ENCODE data around the gene SH3RF3.
A peak's percentile ranks its signal among the peaks of the same experiment; 100 is the strongest.

Gene SH3RF3

DNA sequence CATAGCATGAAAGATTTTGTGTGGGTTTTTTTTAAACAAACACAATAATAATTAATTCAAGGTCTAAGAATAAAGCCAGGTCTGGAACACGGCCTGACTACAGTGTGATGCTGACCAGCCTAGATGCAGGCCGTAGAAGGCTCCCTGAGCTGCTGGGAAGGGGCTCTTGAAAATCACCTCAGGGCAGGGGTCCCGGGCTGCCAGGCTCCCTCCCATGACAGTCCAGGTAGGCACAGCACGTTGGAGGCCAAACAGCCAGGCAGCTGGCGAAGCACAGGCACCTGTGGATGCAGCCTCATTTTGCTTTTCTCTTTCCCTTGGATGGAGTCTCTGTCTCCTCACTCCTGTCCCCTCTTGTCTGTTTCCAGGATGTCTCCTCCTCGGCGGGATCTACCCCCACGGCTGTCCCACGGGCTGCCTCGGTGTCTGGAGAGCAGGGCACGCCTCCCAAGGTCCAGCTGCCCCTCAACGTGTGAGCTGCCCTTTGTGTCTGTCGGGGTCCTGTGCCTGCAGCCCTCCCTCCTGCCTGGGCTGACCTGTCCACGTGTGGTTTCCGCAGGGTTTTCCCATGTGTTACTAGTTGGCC, 290.3 kb downstream of the SH3RF3 start:
- no peak for DNase-seq
- H2AK5ac ChIP-seq (ENCODE audit: low read length, severe bottlenecking), result no peak overlapping the region
- H3K4me2 ChIP-seq (ENCODE audit: low read length, poor library complexity, severe bottlenecking), result no peak overlapping the region
- H3K18ac ChIP-seq (ENCODE audit: low read depth in 1 of 2, low read length in 2 of 2), result peak overlapping the region; percentile 10 to 87
- H4K8ac ChIP-seq (ENCODE audit: low read length), result no peak overlapping the region
- H3K14ac ChIP-seq (ENCODE audit: low read length in 2 of 2), result peak overlapping the region in 1 of 2 experiments; percentile 76
- no peaks in the 10 kb centered on the region for H3K9me3 ChIP-seq (ENCODE audit: control insufficient read depth, low read length)
- H2BK12ac ChIP-seq (ENCODE audit: low read length in 2 of 2), result peak overlapping the region; percentile 91 to 98
- no peak overlapping the region for H3K27ac ChIP-seq (ENCODE audit: low read length, poor library complexity, severe bottlenecking)
- H3K9ac ChIP-seq (ENCODE audit: low read length), result no peak overlapping the region
- no peak overlapping the region for H2BK5ac ChIP-seq (ENCODE audit: low read depth, low read length, poor library complexity, severe bottlenecking)
- H4K91ac ChIP-seq (ENCODE audit: low read length), result peak overlapping the region; percentile 90
- H3K4me1 ChIP-seq (ENCODE audit: control insufficient read depth, insufficient read depth, low read depth, low read length), result peaks cover 14% of the 10 kb centered on the region
- peaks cover 13 to 33% of the 10 kb centered on the region in 2 experiments for H3K36me3 ChIP-seq (ENCODE audit: control insufficient read depth in 1 of 2, insufficient read depth in 2 of 2, low read depth in 1 of 2, low read length in 2 of 2)
- no peak overlapping the region for H3K23ac ChIP-seq (ENCODE audit: low read length in 2 of 2)
- WGBS, result 86% methylated on average over 15 of the region's 15 CpGs
- H2BK15ac ChIP-seq (ENCODE audit: low read depth, poor library complexity, severe bottlenecking), result no peak overlapping the region
- peak overlapping the region; percentile 24 for H2AFZ ChIP-seq (ENCODE audit: low read depth, low read length)
- no peaks in the 10 kb centered on the region for H3K79me1 ChIP-seq (replicated peaks; ENCODE audit: low read length, poor library complexity, severe bottlenecking)
- no peaks in the 10 kb centered on the region for H3K27me3 ChIP-seq (ENCODE audit: control insufficient read depth in 1 of 2, insufficient read depth in 1 of 2, low read length in 2 of 2)
- no peak overlapping the region for H3K4me3 ChIP-seq (ENCODE audit: insufficient read depth in 1 of 2, low read depth in 1 of 2, low read length in 2 of 2)
- H3K4ac ChIP-seq (ENCODE audit: low read depth in 1 of 2, low read length in 2 of 2), result peak overlapping the region in 1 of 2 experiments; percentile 40
- H2BK120ac ChIP-seq (ENCODE audit: low read depth, low read length), result no peak overlapping the region

DNA sequence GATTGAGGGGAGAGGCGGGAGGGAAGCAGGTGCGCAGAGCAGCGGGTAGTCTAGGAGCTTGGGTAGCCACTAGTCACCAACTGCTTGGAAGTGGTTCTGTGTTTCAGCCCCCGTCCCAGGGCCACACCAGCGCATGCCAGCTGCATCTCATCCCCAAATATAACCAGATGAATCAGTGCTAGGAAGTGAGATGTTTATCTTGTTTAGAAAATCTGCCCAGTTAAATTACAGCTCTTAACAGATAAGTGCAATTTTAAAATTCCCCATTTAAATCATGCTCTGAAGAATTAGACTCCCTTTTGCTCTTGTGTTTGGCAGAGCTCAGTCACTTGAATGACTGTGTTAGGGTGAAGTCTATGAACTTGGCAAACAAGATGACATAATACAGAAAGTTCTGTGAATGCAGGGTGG, 291.0 kb downstream of the SH3RF3 start:
- no peak overlapping the region for H3K27ac ChIP-seq (ENCODE audit: low read length, poor library complexity, severe bottlenecking)
- no peaks in the 10 kb centered on the region for H3K79me1 ChIP-seq (replicated peaks; ENCODE audit: low read length, poor library complexity, severe bottlenecking)
- H3K9me3 ChIP-seq (ENCODE audit: control insufficient read depth, low read length), result no peaks in the 10 kb centered on the region
- no peak overlapping the region for H4K91ac ChIP-seq (ENCODE audit: low read length)
- no peak overlapping the region for H3K14ac ChIP-seq (ENCODE audit: low read length in 2 of 2)
- H3K18ac ChIP-seq (ENCODE audit: low read depth in 1 of 2, low read length in 2 of 2), result peak overlapping the region in 1 of 2 experiments; percentile 87
- H2AK5ac ChIP-seq (ENCODE audit: low read length, severe bottlenecking), result no peak overlapping the region
- no peak overlapping the region for H3K4me2 ChIP-seq (ENCODE audit: low read length, poor library complexity, severe bottlenecking)
- H2BK15ac ChIP-seq (ENCODE audit: low read depth, poor library complexity, severe bottlenecking), result no peak overlapping the region
- peaks cover 14% of the 10 kb centered on the region for H3K4me1 ChIP-seq (ENCODE audit: control insufficient read depth, insufficient read depth, low read depth, low read length)
- H2BK12ac ChIP-seq (ENCODE audit: low read length in 2 of 2), result no peak overlapping the region
- H2BK120ac ChIP-seq (ENCODE audit: low read depth, low read length), result no peak overlapping the region
- H3K27me3 ChIP-seq (ENCODE audit: control insufficient read depth in 1 of 2, insufficient read depth in 1 of 2, low read length in 2 of 2), result no peaks in the 10 kb centered on the region
- peaks cover 8 to 33% of the 10 kb centered on the region in 2 experiments for H3K36me3 ChIP-seq (ENCODE audit: control insufficient read depth in 1 of 2, insufficient read depth in 2 of 2, low read depth in 1 of 2, low read length in 2 of 2)
- no peak overlapping the region for H3K9ac ChIP-seq (ENCODE audit: low read length)
- H3K23ac ChIP-seq (ENCODE audit: low read length in 2 of 2), result no peak overlapping the region
- peak; percentile 91 for DNase-seq
- no peak overlapping the region for H3K4me3 ChIP-seq (ENCODE audit: insufficient read depth in 1 of 2, low read depth in 1 of 2, low read length in 2 of 2)
- no peak overlapping the region for H3K4ac ChIP-seq (ENCODE audit: low read depth in 1 of 2, low read length in 2 of 2)
- H4K8ac ChIP-seq (ENCODE audit: low read length), result no peak overlapping the region
- no peak overlapping the region for H2BK5ac ChIP-seq (ENCODE audit: low read depth, low read length, poor library complexity, severe bottlenecking)
- 55% methylated on average over 3 of the region's 5 CpGs for WGBS
- no peak overlapping the region for H2AFZ ChIP-seq (ENCODE audit: low read depth, low read length)

DNA sequence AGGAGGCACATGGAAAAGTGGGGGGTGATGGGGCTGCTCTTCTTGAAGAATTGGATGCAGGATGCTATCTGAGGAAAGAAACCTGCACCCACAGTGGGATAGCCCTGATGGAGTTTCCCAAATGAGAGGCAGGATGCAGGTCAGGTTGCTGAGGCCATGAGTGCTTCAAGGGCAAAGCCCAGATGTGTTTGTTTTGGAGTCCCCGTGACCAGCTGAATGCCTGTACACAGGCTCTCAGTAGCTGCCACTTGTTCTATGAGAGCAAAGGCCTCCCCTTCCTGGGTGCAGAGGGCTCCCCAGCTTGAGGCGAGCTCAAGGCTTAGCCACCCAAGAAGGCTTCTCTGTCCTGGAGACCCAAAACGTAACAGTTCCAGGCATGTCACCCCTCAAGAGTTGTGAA, 292.1 kb downstream of the SH3RF3 start:
- no peak overlapping the region for H2BK12ac ChIP-seq (ENCODE audit: low read length in 2 of 2)
- H3K27ac ChIP-seq (ENCODE audit: low read length, poor library complexity, severe bottlenecking), result no peak overlapping the region
- H2AFZ ChIP-seq (ENCODE audit: low read depth, low read length), result no peak overlapping the region

DNA sequence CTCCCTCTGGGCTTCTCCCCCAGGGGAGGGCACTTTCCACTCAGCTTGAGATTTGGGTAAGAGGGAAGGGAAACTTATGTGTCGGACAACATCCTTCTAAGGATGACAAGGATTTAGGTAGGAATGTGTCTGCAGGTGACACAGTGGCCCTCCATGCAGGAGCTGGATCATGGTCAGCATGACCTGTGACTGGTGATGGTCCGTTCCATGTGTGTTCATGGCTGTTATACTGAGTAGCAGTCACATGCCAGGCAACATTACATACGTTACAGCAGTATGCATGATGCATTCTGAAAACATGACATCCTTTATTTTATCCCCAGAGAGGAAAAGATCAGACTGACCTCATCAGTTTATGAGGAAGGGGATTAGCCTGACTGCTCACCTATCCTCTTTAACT, 292.6 kb downstream of the SH3RF3 start:
- H3K4me3 ChIP-seq (ENCODE audit: insufficient read depth in 1 of 2, low read depth in 1 of 2, low read length in 2 of 2), result no peak overlapping the region
- H3K4me1 ChIP-seq (ENCODE audit: control insufficient read depth, insufficient read depth, low read depth, low read length), result peaks cover 12% of the 10 kb centered on the region
- H4K91ac ChIP-seq (ENCODE audit: low read length), result no peak overlapping the region
- no peak overlapping the region for H2BK5ac ChIP-seq (ENCODE audit: low read depth, low read length, poor library complexity, severe bottlenecking)
- H2AFZ ChIP-seq (ENCODE audit: low read depth, low read length), result no peak overlapping the region
- H3K79me1 ChIP-seq (replicated peaks; ENCODE audit: low read length, poor library complexity, severe bottlenecking), result no peaks in the 10 kb centered on the region
- H3K14ac ChIP-seq (ENCODE audit: low read length in 2 of 2), result no peak overlapping the region
- peak overlapping the region in 1 of 2 experiments; percentile 21 for H2BK12ac ChIP-seq (ENCODE audit: low read length in 2 of 2)
- H3K9me3 ChIP-seq (ENCODE audit: control insufficient read depth, low read length), result no peaks in the 10 kb centered on the region
- no peak overlapping the region for H3K18ac ChIP-seq (ENCODE audit: low read depth in 1 of 2, low read length in 2 of 2)
- no peak overlapping the region for H2AK5ac ChIP-seq (ENCODE audit: low read length, severe bottlenecking)
- H3K4ac ChIP-seq (ENCODE audit: low read depth in 1 of 2, low read length in 2 of 2), result no peak overlapping the region
- H3K27ac ChIP-seq (ENCODE audit: low read length, poor library complexity, severe bottlenecking), result no peak overlapping the region
- H2BK120ac ChIP-seq (ENCODE audit: low read depth, low read length), result no peak overlapping the region
- H3K27me3 ChIP-seq (ENCODE audit: control insufficient read depth in 1 of 2, insufficient read depth in 1 of 2, low read length in 2 of 2), result no peaks in the 10 kb centered on the region
- H2BK15ac ChIP-seq (ENCODE audit: low read depth, poor library complexity, severe bottlenecking), result no peak overlapping the region
- H3K9ac ChIP-seq (ENCODE audit: low read length), result no peak overlapping the region
- H3K23ac ChIP-seq (ENCODE audit: low read length in 2 of 2), result no peak overlapping the region
- no peak overlapping the region for H3K4me2 ChIP-seq (ENCODE audit: low read length, poor library complexity, severe bottlenecking)
- H3K36me3 ChIP-seq (ENCODE audit: control insufficient read depth in 1 of 2, insufficient read depth in 2 of 2, low read depth in 1 of 2, low read length in 2 of 2), result peaks cover 8 to 33% of the 10 kb centered on the region in 2 experiments
- 98% methylated on average over 3 of the region's 3 CpGs for WGBS
- DNase-seq, result no peak
- H4K8ac ChIP-seq (ENCODE audit: low read length), result no peak overlapping the region

More for the DNA sequence above, 292.1 kb downstream of the SH3RF3 start:
- no peak overlapping the region for H3K23ac ChIP-seq (ENCODE audit: low read length in 2 of 2)
- WGBS, result 98% methylated on average over 3 of the region's 3 CpGs
- H2BK120ac ChIP-seq (ENCODE audit: low read depth, low read length), result no peak overlapping the region
- no peak overlapping the region for H3K9ac ChIP-seq (ENCODE audit: low read length)
- H3K4me2 ChIP-seq (ENCODE audit: low read length, poor library complexity, severe bottlenecking), result no peak overlapping the region
- H3K27me3 ChIP-seq (ENCODE audit: control insufficient read depth in 1 of 2, insufficient read depth in 1 of 2, low read length in 2 of 2), result no peaks in the 10 kb centered on the region
- no peak overlapping the region for H4K91ac ChIP-seq (ENCODE audit: low read length)
- no peak overlapping the region for H2BK5ac ChIP-seq (ENCODE audit: low read depth, low read length, poor library complexity, severe bottlenecking)
- peaks cover 8 to 33% of the 10 kb centered on the region in 2 experiments for H3K36me3 ChIP-seq (ENCODE audit: control insufficient read depth in 1 of 2, insufficient read depth in 2 of 2, low read depth in 1 of 2, low read length in 2 of 2)
- DNase-seq, result no peak
- H3K14ac ChIP-seq (ENCODE audit: low read length in 2 of 2), result no peak overlapping the region
- no peak overlapping the region for H3K4ac ChIP-seq (ENCODE audit: low read depth in 1 of 2, low read length in 2 of 2)
- H2AK5ac ChIP-seq (ENCODE audit: low read length, severe bottlenecking), result no peak overlapping the region
- H3K4me3 ChIP-seq (ENCODE audit: insufficient read depth in 1 of 2, low read depth in 1 of 2, low read length in 2 of 2), result no peak overlapping the region
- H3K4me1 ChIP-seq (ENCODE audit: control insufficient read depth, insufficient read depth, low read depth, low read length), result peaks cover 13% of the 10 kb centered on the region
- H3K9me3 ChIP-seq (ENCODE audit: control insufficient read depth, low read length), result no peaks in the 10 kb centered on the region
- no peak overlapping the region for H4K8ac ChIP-seq (ENCODE audit: low read length)
- no peak overlapping the region for H2BK15ac ChIP-seq (ENCODE audit: low read depth, poor library complexity, severe bottlenecking)
- no peaks in the 10 kb centered on the region for H3K79me1 ChIP-seq (replicated peaks; ENCODE audit: low read length, poor library complexity, severe bottlenecking)
- peak overlapping the region in 1 of 2 experiments; percentile 25 for H3K18ac ChIP-seq (ENCODE audit: low read depth in 1 of 2, low read length in 2 of 2)

Data from mesenchymal stem cell (in vitro differentiated cells and primary cell).